A673 (cell line): Measurements from ENCODE around the gene ALDOC. TPM values are rescaled to one million over a fixed set of nuclear protein-coding genes. Genes with fewer than 3 reads are reported as not detected.

Source experiments
- BruUV-seq: library from RNA; stranded (reverse); fragments of 400-500 nt; replicated peaks from 2 replicates; lab custom pipeline; 2021; lab: Mats Ljungman, UMichigan
- CTCF ChIA-PET: fragments of 300-600 bp; sonication (Branson Sonifier 250); formaldehyde crosslinking; loops from one replicate; lab custom pipeline; 2022; ENCODE audit warnings: antibody characterized with exemption; lab: Charles Lee
- POLR2A ChIA-PET: fragments of 300-600 bp; sonication (Branson Sonifier 250); formaldehyde crosslinking; loops from one replicate; lab custom pipeline; 2022; ENCODE audit warnings: antibody characterized with exemption; ENCODE audit not compliant: low non-redundant PET; lab: Charles Lee
- DNase-seq: peaks from one replicate; pipeline ENCODE4 v3.0.0-alpha.2; 2015; ENCODE audit warnings: low spot score
- H3K27ac ChIP-seq: fragments of 200-600 bp; sonication (generic); 2 replicates; pipeline ENCODE4 v1.5.1; 2016; ENCODE audit warnings: mixed run types, low read depth, mild to moderate bottlenecking, mixed read lengths, antibody characterized with exemption, low read length; ENCODE audit not compliant: poor library complexity, severe bottlenecking
- H3K27me3 ChIP-seq: fragments of 200-600 bp; sonication (generic); replicated peaks from 2 replicates; pipeline ENCODE4 v1.6.1; 2017; ENCODE audit warnings: mixed run types, low read depth, mild to moderate bottlenecking, mixed read lengths, antibody characterized with exemption, low read length; ENCODE audit not compliant: insufficient read depth, poor library complexity
- H3K36me3 ChIP-seq: fragments of 200-600 bp; sonication (generic); 2 replicates; pipeline ENCODE4 v1.6.1; 2016; ENCODE audit warnings: mixed run types, mild to moderate bottlenecking, mixed read lengths, antibody characterized with exemption, low read length; ENCODE audit not compliant: insufficient read depth, poor library complexity, severe bottlenecking
- H3K4me1 ChIP-seq: fragments of 200-600 bp; sonication (generic); 2 replicates; pipeline ENCODE4 v1.6.1; 2017; ENCODE audit warnings: mixed run types, mild to moderate bottlenecking, mixed read lengths, antibody characterized with exemption, low read length; ENCODE audit not compliant: insufficient read depth, poor library complexity, severe bottlenecking
- H3K4me3 ChIP-seq: fragments of 200-600 bp; sonication (generic); 2 replicates; pipeline ENCODE4 v1.5.1; 2016; ENCODE audit warnings: low read depth, mixed run types, mild to moderate bottlenecking, mixed read lengths, low read length; ENCODE audit not compliant: poor library complexity, severe bottlenecking
- H3K9me3 ChIP-seq: fragments of 200-600 bp; sonication (generic); 2 replicates; pipeline ENCODE4 v1.6.1; 2016; ENCODE audit warnings: mixed run types, low read depth, mild to moderate bottlenecking, mixed read lengths, antibody characterized with exemption, low read length; ENCODE audit not compliant: poor library complexity, severe bottlenecking
- EZH2 ChIP-seq: fragments of 200-600 bp; sonication (generic); IDR thresholded peaks from 2 replicates; pipeline ENCODE4 v1.6.1; 2017; ENCODE audit warnings: borderline replicate concordance, low read depth, mild to moderate bottlenecking, mixed read lengths, antibody characterized with exemption, low read length; ENCODE audit not compliant: poor library complexity, severe bottlenecking
- intact Hi-C: fragments of 100-400 bp; cut with micrococcal nuclease; formaldehyde crosslinking; loops from one replicate; pipeline ENCODE4 v1.10.0; 2022; ENCODE audit not compliant: unreplicated experiment
- total RNA-seq: library from RNA; stranded (reverse); gene quantifications from 2 replicates; pipeline ENCODE4 v1.2.3, GENCODE V29; 2021
- TF ChIP-seq, protein P1 (sequence below): fragments of 300-800, 200-600 bp; sonication (generic); conservative IDR thresholded peaks from 2 replicates; pipeline ENCODE4 v1.5.1; 2017; ENCODE audit warnings: low read depth, mild to moderate bottlenecking, antibody characterized with exemption, low read length, moderate library complexity, mixed read lengths

The ALDOC gene
- total RNA-seq, 1 experiment from 2014 or later = 9.7 TPM

DNA sequence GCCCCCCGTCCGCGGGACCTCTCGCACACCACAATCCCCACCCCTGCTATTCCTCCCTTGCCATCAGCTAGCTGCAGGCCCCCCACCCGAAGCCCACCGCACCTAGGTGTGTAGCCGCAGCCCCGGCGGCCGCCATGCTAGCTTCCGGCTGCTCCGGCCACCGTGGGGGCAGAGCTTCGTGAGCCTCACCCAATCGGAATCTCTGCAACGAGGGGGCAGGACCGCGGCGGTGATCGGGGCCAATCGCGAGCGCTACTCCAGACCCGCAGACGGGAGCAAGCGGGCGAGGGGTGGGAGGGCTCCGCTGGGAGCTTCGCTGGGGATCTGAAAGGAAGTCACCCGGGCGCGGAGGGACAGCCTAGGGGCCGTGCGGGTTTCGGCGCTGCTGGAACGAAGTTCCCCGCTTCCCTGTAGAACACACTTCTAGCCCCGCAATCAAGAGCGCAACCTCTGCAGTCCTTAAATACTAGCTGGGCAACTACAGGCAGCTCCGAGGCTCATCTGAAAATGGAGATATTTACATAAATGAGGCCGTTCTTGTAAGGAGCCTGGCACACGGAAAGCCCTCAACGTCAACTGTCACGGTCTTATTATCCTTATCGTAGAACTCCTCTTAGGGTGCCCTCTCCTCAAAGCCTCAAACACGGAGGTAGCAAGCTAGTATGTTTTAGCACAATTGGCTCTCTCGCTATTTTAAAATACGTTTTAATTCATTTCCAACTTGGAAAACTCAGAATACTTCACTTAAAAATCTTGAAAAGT is 5.2 kb downstream of the ALDOC start, which contains the start of gene PIGS:
Gene PIGS (minus strand): TSS at position 164 of the 762 bp plus-strand sequence. CDS start 28 bp downstream, at position 136.
- CTCF ChIA-PET = no interaction called here
- intact Hi-C loops = loop anchor here (2.0 kb wide), 1 partner anchor 19 kb away; the partner anchor contains the start of gene UNC119
- H3K27me3 ChIP-seq = no peaks in the 10 kb centered on the region
- no peaks in the 10 kb centered on the region for H3K9me3 ChIP-seq
- H3K36me3 ChIP-seq = peaks cover 3% of the 10 kb centered on the region
- peak; percentile 97 for DNase-seq
- POLR2A ChIA-PET = interaction anchor here (0.6 kb wide), 2 partner anchors 271 to 1365 kb away, joined by 3 to 11 read pairs; no protein-coding TSS in a partner anchor
- TF ChIP-seq EZH2 = no peak
- TF ChIP-seq, protein P1, sequence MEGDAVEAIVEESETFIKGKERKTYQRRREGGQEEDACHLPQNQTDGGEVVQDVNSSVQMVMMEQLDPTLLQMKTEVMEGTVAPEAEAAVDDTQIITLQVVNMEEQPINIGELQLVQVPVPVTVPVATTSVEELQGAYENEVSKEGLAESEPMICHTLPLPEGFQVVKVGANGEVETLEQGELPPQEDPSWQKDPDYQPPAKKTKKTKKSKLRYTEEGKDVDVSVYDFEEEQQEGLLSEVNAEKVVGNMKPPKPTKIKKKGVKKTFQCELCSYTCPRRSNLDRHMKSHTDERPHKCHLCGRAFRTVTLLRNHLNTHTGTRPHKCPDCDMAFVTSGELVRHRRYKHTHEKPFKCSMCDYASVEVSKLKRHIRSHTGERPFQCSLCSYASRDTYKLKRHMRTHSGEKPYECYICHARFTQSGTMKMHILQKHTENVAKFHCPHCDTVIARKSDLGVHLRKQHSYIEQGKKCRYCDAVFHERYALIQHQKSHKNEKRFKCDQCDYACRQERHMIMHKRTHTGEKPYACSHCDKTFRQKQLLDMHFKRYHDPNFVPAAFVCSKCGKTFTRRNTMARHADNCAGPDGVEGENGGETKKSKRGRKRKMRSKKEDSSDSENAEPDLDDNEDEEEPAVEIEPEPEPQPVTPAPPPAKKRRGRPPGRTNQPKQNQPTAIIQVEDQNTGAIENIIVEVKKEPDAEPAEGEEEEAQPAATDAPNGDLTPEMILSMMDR = no peak
- H3K4me3 ChIP-seq = peak within 1 kb of the TSS; percentile 81
- no TSS peak for BruUV-seq
- H3K27ac ChIP-seq = peak within 1 kb of the TSS; percentile 65
- H3K4me1 ChIP-seq = peaks cover 15% of the 10 kb centered on the region

- POLR2A ChIA-PET = interaction anchor here (0.6 kb wide), 2 partner anchors 272 to 1364 kb away, joined by 3 to 11 read pairs; no protein-coding TSS in a partner anchor
- TF ChIP-seq, protein P1 = no peak
- no peak for TF ChIP-seq EZH2
- no TSS peak for BruUV-seq
- Histone ChIP-seq H3K9me3 (no peaks in the 10 kb centered on the region), H3K27ac (peak overlapping the region; percentile 65), H3K27me3 (no peaks in the 10 kb centered on the region), H3K4me1 (peaks cover 15% of the 10 kb centered on the region), H3K36me3 (peaks cover 3% of the 10 kb centered on the region), H3K4me3 (peak overlapping the region; percentile 81)
- intact Hi-C loops = loop anchor here (2.0 kb wide), 1 partner anchor 18 kb away; the partner anchor contains the start of gene UNC119
- peak; percentile 46 for DNase-seq
- CTCF ChIA-PET = no interaction called here
Measured at GRCh38 chr17:28570716-28571360, 5.9 kb downstream of the ALDOC start.

DNA sequence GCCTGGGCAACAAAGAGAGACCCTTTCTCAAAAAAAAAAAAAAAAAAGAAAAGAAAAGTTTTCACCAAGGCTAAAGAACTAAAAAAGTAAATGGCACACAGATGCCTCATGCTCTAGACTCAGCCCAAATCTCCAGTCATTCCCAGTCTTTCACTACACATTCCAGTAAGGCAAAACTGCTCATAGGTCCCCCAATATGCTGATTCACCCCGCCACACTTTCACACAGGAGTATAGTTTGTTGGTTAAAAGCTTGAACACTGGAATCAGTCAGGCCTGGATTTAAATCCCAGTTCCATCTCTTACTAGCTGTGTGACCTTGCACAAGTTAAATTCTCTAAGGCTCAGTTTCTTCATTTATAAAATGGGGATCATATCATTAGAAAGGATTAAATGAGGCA is 7.2 kb downstream of the ALDOC start:
- ChIA-PET CTCF (no interaction called here), POLR2A (no interaction called here)
- intact Hi-C loops = no loop called here
- Histone ChIP-seq H3K27me3 (no peaks in the 10 kb centered on the region), H3K9me3 (no peaks in the 10 kb centered on the region), H3K36me3 (no peaks in the 10 kb centered on the region), H3K4me3 (no peak overlapping the region), H3K4me1 (peaks cover 15% of the 10 kb centered on the region), H3K27ac (no peak overlapping the region)
- no peak for DNase-seq
- TSS peak; percentile 55 for BruUV-seq
- no peak for TF ChIP-seq EZH2
- TF ChIP-seq, protein P1 = no peak
